Activated CD8-positive, alpha-beta T cell treated with anti-CD3 and anti-CD28 coated beads for 36 hours (primary cell): ENCODE results near the gene SERGEF. TPM values are rescaled to one million over a fixed set of nuclear protein-coding genes. Genes with fewer than 3 reads are reported as not detected.
A peak's percentile ranks its signal among the peaks of the same experiment; 100 is the strongest.

Source experiments
- ATAC-seq: fragments of 200-7000 bp; cut with Tn5 transposase; one replicate; pipeline ENCODE4 v1.10.0; 2021; ENCODE audit warnings: mild to moderate bottlenecking, moderate library complexity
- CTCF ChIA-PET: fragments of 350-600 bp; sonication (Branson Sonifier 250); formaldehyde crosslinking; loops from one replicate; lab custom pipeline; 2021; ENCODE audit warnings: antibody characterized with exemption; lab: Charles Lee
- POLR2A ChIA-PET: fragments of 350-600 bp; sonication (Branson Sonifier 250); formaldehyde crosslinking; loops from one replicate; lab custom pipeline; 2021; ENCODE audit warnings: antibody characterized with exemption; lab: Charles Lee
- DNase-seq: peaks from one replicate; pipeline ENCODE4 v3.0.0-alpha.2; 2020
- H3K27ac Mint-ChIP-seq: one replicate; pipeline ENCODE4 v1.8.0; 2021; ENCODE audit warnings: mild to moderate bottlenecking, mixed read lengths
- H3K27me3 Mint-ChIP-seq: one replicate; pipeline ENCODE4 v1.8.0; 2021; ENCODE audit warnings: mixed read lengths
- H3K36me3 Mint-ChIP-seq: one replicate; pipeline ENCODE4 v1.8.0; 2021; ENCODE audit warnings: low read depth, mixed read lengths
- H3K4me1 Mint-ChIP-seq: one replicate; pipeline ENCODE4 v1.8.0; 2021; ENCODE audit warnings: low read depth, mixed read lengths
- H3K4me3 Mint-ChIP-seq: one replicate; pipeline ENCODE4 v1.8.0; 2021; ENCODE audit warnings: mild to moderate bottlenecking, moderate library complexity, mixed read lengths
- H3K9me3 Mint-ChIP-seq: one replicate; pipeline ENCODE4 v1.8.0; 2021; ENCODE audit warnings: mixed read lengths
- intact Hi-C: fragments of 100-400 bp; cut with micrococcal nuclease; formaldehyde crosslinking; loops from one replicate; pipeline ENCODE4 v1.10.0; 2022
- total RNA-seq, 2 experiments: library from RNA; stranded (reverse); gene quantifications; one replicate each; pipeline ENCODE4 v1.2.3, GENCODE V29; 2021
- TF ChIP-seq, protein P1 (sequence below): fragments of 200-600 bp; IDR thresholded peaks from one replicate; pipeline ENCODE4 v1.8.0; 2022; ENCODE audit warnings: antibody characterized with exemption, mild to moderate bottlenecking

SERGEF gene
- total RNA-seq, 2 experiments from 2014 or later, result 56.2 to 64.4 TPM

GRCh38 chr11:17840101-17840548 is 172.7 kb downstream of the SERGEF start:
- H3K27ac Mint-ChIP-seq, result no peak overlapping the region
- H3K9me3 Mint-ChIP-seq, result no peaks in the 10 kb centered on the region
- no peaks in the 10 kb centered on the region for H3K27me3 Mint-ChIP-seq
- POLR2A ChIA-PET, result interaction anchor here (1.1 kb wide), 1 partner anchor 8 kb away, joined by 3 read pairs; no protein-coding TSS in a partner anchor
- CTCF ChIA-PET, result no interaction called here
- ATAC-seq (no peak), DNase-seq (peak; percentile 7)
- intact Hi-C loops, result no loop called here
- H3K4me1 Mint-ChIP-seq, result peaks cover 2% of the 10 kb centered on the region
- no peaks in the 10 kb centered on the region for H3K36me3 Mint-ChIP-seq
- no peak overlapping the region for H3K4me3 Mint-ChIP-seq
- TF ChIP-seq, protein P1, sequence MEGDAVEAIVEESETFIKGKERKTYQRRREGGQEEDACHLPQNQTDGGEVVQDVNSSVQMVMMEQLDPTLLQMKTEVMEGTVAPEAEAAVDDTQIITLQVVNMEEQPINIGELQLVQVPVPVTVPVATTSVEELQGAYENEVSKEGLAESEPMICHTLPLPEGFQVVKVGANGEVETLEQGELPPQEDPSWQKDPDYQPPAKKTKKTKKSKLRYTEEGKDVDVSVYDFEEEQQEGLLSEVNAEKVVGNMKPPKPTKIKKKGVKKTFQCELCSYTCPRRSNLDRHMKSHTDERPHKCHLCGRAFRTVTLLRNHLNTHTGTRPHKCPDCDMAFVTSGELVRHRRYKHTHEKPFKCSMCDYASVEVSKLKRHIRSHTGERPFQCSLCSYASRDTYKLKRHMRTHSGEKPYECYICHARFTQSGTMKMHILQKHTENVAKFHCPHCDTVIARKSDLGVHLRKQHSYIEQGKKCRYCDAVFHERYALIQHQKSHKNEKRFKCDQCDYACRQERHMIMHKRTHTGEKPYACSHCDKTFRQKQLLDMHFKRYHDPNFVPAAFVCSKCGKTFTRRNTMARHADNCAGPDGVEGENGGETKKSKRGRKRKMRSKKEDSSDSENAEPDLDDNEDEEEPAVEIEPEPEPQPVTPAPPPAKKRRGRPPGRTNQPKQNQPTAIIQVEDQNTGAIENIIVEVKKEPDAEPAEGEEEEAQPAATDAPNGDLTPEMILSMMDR, result no peak

DNA sequence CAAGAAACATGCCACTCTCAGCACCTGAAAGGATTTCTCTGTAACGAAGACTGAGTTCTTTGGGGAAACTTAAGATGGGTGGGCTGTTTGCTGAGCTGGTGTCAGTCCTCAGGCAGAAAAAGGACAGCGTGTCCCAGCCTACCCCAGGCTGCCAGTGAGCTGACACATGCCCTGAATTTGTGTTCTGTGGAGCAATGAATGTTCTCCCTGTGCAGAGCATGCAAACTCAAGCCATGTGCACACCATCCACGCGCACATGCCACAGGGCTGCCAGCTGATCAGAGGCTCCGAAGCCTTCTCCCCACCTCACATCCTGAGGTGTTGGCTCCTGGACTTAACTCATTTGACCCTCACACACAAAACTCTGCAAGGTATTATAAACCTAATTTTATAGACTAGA is 173.4 kb downstream of the SERGEF start:
- Mint-ChIP-seq H3K27ac (no peak overlapping the region), H3K27me3 (no peaks in the 10 kb centered on the region), H3K4me3 (no peak overlapping the region), H3K4me1 (peaks cover 2% of the 10 kb centered on the region), H3K36me3 (no peaks in the 10 kb centered on the region), H3K9me3 (no peaks in the 10 kb centered on the region)
- ChIA-PET CTCF (no interaction called here), POLR2A (interaction anchor here (1.1 kb wide), 1 partner anchor 9 kb away, joined by 3 read pairs; no protein-coding TSS in a partner anchor)
- DNase-seq (no peak), ATAC-seq (no peak)
- TF ChIP-seq, protein P1, result no peak
- intact Hi-C loops, result no loop called here

DNA sequence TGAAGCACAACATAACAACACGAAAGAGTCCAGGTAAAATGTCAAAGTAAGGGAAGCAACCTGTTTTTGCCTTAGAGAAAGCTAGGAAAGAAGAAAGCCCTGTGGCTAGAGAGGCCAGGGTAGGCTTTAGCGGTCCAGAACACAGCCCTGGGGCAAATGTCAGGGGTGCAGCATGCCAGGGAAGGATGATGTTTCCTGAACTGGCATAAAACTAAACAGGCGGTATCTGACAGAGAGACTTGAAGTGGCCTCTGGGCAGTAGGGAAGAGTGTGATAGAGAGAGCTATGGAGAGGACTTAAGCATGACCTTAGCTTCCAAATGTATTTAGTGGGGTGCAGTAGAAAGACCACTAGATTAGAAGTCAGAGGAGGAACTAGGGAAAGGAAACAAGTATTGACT is 174.7 kb downstream of the SERGEF start:
- POLR2A ChIA-PET, result no interaction called here
- TF ChIP-seq, protein P1, result no peak
- no peaks in the 10 kb centered on the region for H3K36me3 Mint-ChIP-seq
- DNase-seq, result no peak
- no peak for ATAC-seq
- intact Hi-C loops, result no loop called here
- no peak overlapping the region for H3K4me3 Mint-ChIP-seq
- H3K27ac Mint-ChIP-seq, result no peak overlapping the region
- H3K4me1 Mint-ChIP-seq, result peaks cover 2% of the 10 kb centered on the region
- CTCF ChIA-PET, result interaction anchor here (0.6 kb wide), 1 partner anchor 131 kb away, joined by 3 read pairs; no protein-coding TSS in a partner anchor
- no peaks in the 10 kb centered on the region for H3K9me3 Mint-ChIP-seq
- H3K27me3 Mint-ChIP-seq, result no peaks in the 10 kb centered on the region

GRCh38 chr11:17831883-17832282 is 181.0 kb downstream of the SERGEF start:
- ChIA-PET POLR2A (no interaction called here), CTCF (no interaction called here)
- no peaks in the 10 kb centered on the region for H3K4me1 Mint-ChIP-seq
- ATAC-seq (no peak), DNase-seq (no peak)
- TF ChIP-seq, protein P1, result no peak
- H3K9me3 Mint-ChIP-seq, result no peaks in the 10 kb centered on the region
- no peak overlapping the region for H3K27ac Mint-ChIP-seq
- H3K4me3 Mint-ChIP-seq, result no peak overlapping the region
- peaks cover 6% of the 10 kb centered on the region for H3K36me3 Mint-ChIP-seq
- intact Hi-C loops, result no loop called here
- no peaks in the 10 kb centered on the region for H3K27me3 Mint-ChIP-seq

DNA sequence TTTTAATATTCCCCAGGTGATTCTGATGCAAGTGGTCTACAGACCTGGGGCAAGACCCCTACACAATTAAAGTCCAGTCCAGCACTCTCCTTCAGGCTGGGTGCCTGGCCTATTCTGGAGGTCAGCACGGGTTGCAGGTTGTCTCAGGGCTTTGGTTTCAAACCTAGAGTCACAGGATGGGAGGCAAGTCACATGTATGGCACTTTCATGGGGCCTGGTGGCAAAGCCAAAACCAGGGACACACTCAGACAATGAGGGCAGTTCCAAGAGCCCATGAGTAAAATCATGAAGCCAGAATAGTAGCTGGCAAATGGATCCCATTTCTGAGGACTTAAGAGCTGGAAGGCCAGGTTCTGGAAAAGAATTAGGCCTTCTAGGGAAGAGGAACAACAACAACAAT is 181.6 kb downstream of the SERGEF start:
- Mint-ChIP-seq H3K36me3 (peaks cover 6% of the 10 kb centered on the region), H3K9me3 (no peaks in the 10 kb centered on the region), H3K4me3 (no peak overlapping the region), H3K27ac (no peak overlapping the region), H3K27me3 (no peaks in the 10 kb centered on the region), H3K4me1 (no peaks in the 10 kb centered on the region)
- ChIA-PET CTCF (no interaction called here), POLR2A (no interaction called here)
- TF ChIP-seq, protein P1, result no peak
- DNase-seq, result no peak
- ATAC-seq, result no peak
- intact Hi-C loops, result no loop called here
